GM21360 (cell line): ENCODE data around the gene EFCAB13.
"Not testable (repeated sequence)": the region's sequence is repeated elsewhere in the genome, so short reads cannot be mapped to it uniquely, and the experiment has no call there.

Source experiments
- ATAC-seq: cut with Tn5 transposase; IDR thresholded peaks from one replicate; pipeline ENCODE4 v1.9.1; 2021; ENCODE audit warnings: mild to moderate bottlenecking, moderate library complexity; ENCODE audit not compliant: unreplicated experiment

Gene EFCAB13

GRCh38 chr17:47325176-47325575, 1.4 kb downstream of the EFCAB13 start:
- ATAC-seq, result no peak

GRCh38 chr17:47330548-47330947, 6.8 kb downstream of the EFCAB13 start:
- no peak for ATAC-seq

- no peak for ATAC-seq
Measured at GRCh38 chr17:47332287-47332686, 8.5 kb downstream of the EFCAB13 start.

GRCh38 chr17:47335101-47335936, 11.6 kb downstream of the EFCAB13 start:
- ATAC-seq, result no peak

GRCh38 chr17:47338026-47338425, 14.3 kb downstream of the EFCAB13 start:
- no peak for ATAC-seq

- no peak for ATAC-seq
Measured at GRCh38 chr17:47352848-47353247, 29.1 kb downstream of the EFCAB13 start.

- ATAC-seq, result no peak
Measured at GRCh38 chr17:47358652-47359051, 34.9 kb downstream of the EFCAB13 start.

GRCh38 chr17:47363171-47363570, 39.4 kb downstream of the EFCAB13 start:
- ATAC-seq, result no peak

- no peak for ATAC-seq
Measured at GRCh38 chr17:47367257-47367656, 43.5 kb downstream of the EFCAB13 start.

- no peak for ATAC-seq
Measured at GRCh38 chr17:47368262-47368661, 44.5 kb downstream of the EFCAB13 start.

- ATAC-seq, result not testable (repeated sequence)
Measured at GRCh38 chr17:47370899-47371298, 47.1 kb downstream of the EFCAB13 start.

GRCh38 chr17:47373002-47373401, 49.2 kb downstream of the EFCAB13 start:
- no peak for ATAC-seq

- ATAC-seq, result no peak
Measured at GRCh38 chr17:47376247-47376646, 52.5 kb downstream of the EFCAB13 start.

- no peak for ATAC-seq
Measured at GRCh38 chr17:47388825-47389224, 65.1 kb downstream of the EFCAB13 start.

- not testable (repeated sequence) for ATAC-seq
Measured at GRCh38 chr17:47397532-47398128, 73.9 kb downstream of the EFCAB13 start.

- no peak for ATAC-seq
Measured at GRCh38 chr17:47400333-47400732, 76.6 kb downstream of the EFCAB13 start.

GRCh38 chr17:47401100-47401499, 77.3 kb downstream of the EFCAB13 start:
- ATAC-seq, result no peak

- no peak for ATAC-seq
Measured at GRCh38 chr17:47404006-47404405, 80.3 kb downstream of the EFCAB13 start.

- no peak for ATAC-seq
Measured at GRCh38 chr17:47404875-47405274, 81.1 kb downstream of the EFCAB13 start.

GRCh38 chr17:47413872-47414271, 90.1 kb downstream of the EFCAB13 start:
- no peak for ATAC-seq

- ATAC-seq, result no peak
Measured at GRCh38 chr17:47414612-47415011, 90.9 kb downstream of the EFCAB13 start.
